Liver (tissue), 9 donors: ENCODE measurements around the gene CDX1. TPM values are rescaled to one million over a fixed set of nuclear protein-coding genes. Genes with fewer than 3 reads are reported as not detected.

Experiments
- DNase-seq: peaks from one replicate; pipeline ENCODE4 v3.0.0-alpha.2; 2017; ENCODE audit warnings: low spot score
- H3K27ac ChIP-seq, 2 donors: one replicate each; pipeline ENCODE4 v1.7.0; 2013; ENCODE audit warnings: inconsistent platforms in 2 of 2, low read length in 2 of 2, control low read depth in 1 of 2, low read depth in 1 of 2, mild to moderate bottlenecking in 1 of 2
- H3K27me3 ChIP-seq, 4 donors: one replicate each; pipeline versions ENCODE4 v1.6.1 to v1.7.0; 2013; ENCODE audit warnings: low read length in 3 of 4, inconsistent platforms in 1 of 4, mild to moderate bottlenecking in 1 of 4, moderate library complexity in 1 of 4; ENCODE audit not compliant: control insufficient read depth in 4 of 4, insufficient read depth in 4 of 4
- H3K36me3 ChIP-seq, 4 donors: one replicate each; pipeline versions ENCODE4 v1.6.1 to v1.7.0; 2013; ENCODE audit warnings: low read length in 3 of 4, mild to moderate bottlenecking in 3 of 4, low read depth in 1 of 4, moderate library complexity in 1 of 4; ENCODE audit not compliant: control insufficient read depth in 4 of 4, insufficient read depth in 3 of 4
- H3K4me1 ChIP-seq, 4 donors: one replicate each; pipeline versions ENCODE4 v1.6.1 to v1.7.0; 2013; ENCODE audit warnings: low read length in 3 of 4, mild to moderate bottlenecking in 3 of 4, moderate library complexity in 1 of 4; ENCODE audit not compliant: control insufficient read depth in 4 of 4, insufficient read depth in 4 of 4
- H3K4me3 ChIP-seq, 3 donors: one replicate each; pipeline versions ENCODE4 v1.6.1 to v1.7.0; 2013; ENCODE audit warnings: low read length in 3 of 3, control low read depth in 1 of 3, low read depth in 1 of 3, mild to moderate bottlenecking in 1 of 3
- H3K9ac ChIP-seq, 2 donors: one replicate each; pipeline ENCODE4 v1.7.0; 2013; ENCODE audit warnings: low read length in 2 of 2, mild to moderate bottlenecking in 2 of 2, moderate library complexity in 2 of 2, control low read depth in 1 of 2, low read depth in 1 of 2
- H3K9me3 ChIP-seq, 4 donors: one replicate each; pipeline versions ENCODE4 v1.6.1 to v1.7.0; 2013; ENCODE audit warnings: low read length in 3 of 4; ENCODE audit not compliant: control insufficient read depth in 4 of 4
- ATF3 ChIP-seq: IDR thresholded peaks from 2 replicates; pipeline ENCODE4 v1.6.1; 2016; ENCODE audit warnings: antibody characterized with exemption
- CTCF ChIP-seq: fragments of 150-350 bp; IDR thresholded peaks from 2 replicates; pipeline ENCODE4 v1.5.1; 2017; ENCODE audit warnings: improper control_type of control experiment, low read depth, low read length; ENCODE audit not compliant: missing input control
- EGR1 ChIP-seq, 2 donors: IDR thresholded peaks; 2 replicates each; pipeline ENCODE4 v1.6.1; 2016 to 2018; ENCODE audit warnings: antibody characterized with exemption in 2 of 2, low read depth in 2 of 2
- FOXA1 ChIP-seq: IDR thresholded peaks from 2 replicates; pipeline ENCODE4 v1.6.1; 2016; ENCODE audit warnings: antibody characterized with exemption
- FOXA2 ChIP-seq: IDR thresholded peaks from 2 replicates; pipeline ENCODE4 v1.6.1; 2016; ENCODE audit warnings: antibody characterized with exemption
- GABPA ChIP-seq, 2 donors: IDR thresholded peaks in 1 of 2; conservative IDR thresholded peaks in 1 of 2; 2 replicates each; pipeline ENCODE4 v1.6.1; 2016; ENCODE audit warnings: antibody characterized with exemption in 2 of 2, mild to moderate bottlenecking in 1 of 2, moderate library complexity in 1 of 2
- HNF4A ChIP-seq, 2 donors: conservative IDR thresholded peaks; 2 replicates each; pipeline ENCODE4 v1.6.1; 2016; ENCODE audit warnings: antibody characterized with exemption in 2 of 2, mild to moderate bottlenecking in 2 of 2
- HNF4G ChIP-seq: IDR thresholded peaks from 2 replicates; pipeline ENCODE4 v1.6.1; 2016; ENCODE audit warnings: antibody characterized with exemption
- JUND ChIP-seq, 2 donors: IDR thresholded peaks; 2 replicates each; pipeline ENCODE4 v1.6.1; 2016; ENCODE audit warnings: antibody characterized with exemption in 2 of 2
- MAX ChIP-seq: IDR thresholded peaks from 2 replicates; pipeline ENCODE4 v1.6.1; 2016; ENCODE audit warnings: antibody characterized with exemption
- NR2F2 ChIP-seq: IDR thresholded peaks from 2 replicates; pipeline ENCODE4 v1.6.1; 2016; ENCODE audit warnings: antibody characterized with exemption
- RAD21 ChIP-seq, 2 donors: IDR thresholded peaks; 2 replicates each; pipeline ENCODE4 v1.6.1; 2016; ENCODE audit warnings: antibody characterized with exemption in 2 of 2, mild to moderate bottlenecking in 2 of 2
- RXRA ChIP-seq, 2 donors: IDR thresholded peaks; 2 replicates each; pipeline ENCODE4 v1.6.1; 2017 to 2018; ENCODE audit warnings: antibody characterized with exemption in 2 of 2, mild to moderate bottlenecking in 1 of 2
- SP1 ChIP-seq: IDR thresholded peaks from 2 replicates; pipeline ENCODE4 v1.6.1; 2018; ENCODE audit warnings: antibody characterized with exemption, mild to moderate bottlenecking
- TAF1 ChIP-seq: conservative IDR thresholded peaks from 2 replicates; pipeline ENCODE4 v1.6.1; 2016; ENCODE audit warnings: antibody characterized with exemption, mild to moderate bottlenecking
- YY1 ChIP-seq: IDR thresholded peaks from 2 replicates; pipeline ENCODE4 v1.6.1; 2016; ENCODE audit warnings: antibody characterized with exemption, mild to moderate bottlenecking
- WGBS: extraction: QIAGEN DNeasy Blood & Tissue Kit; methylation state at CpG from one replicate; pipeline ENCODE4 v1.1.7; 2013; 5-methylcytosine and 5-hydroxymethylcytosine counted together
- polyA plus RNA-seq, 2 donors: library from polyadenylated mRNA; stranded (reverse) in 1 of 2; unstranded in 1 of 2; fragments of 200-250 nt in 1 of 2; fragments of >200 nt in 1 of 2; fragmentation: Nextera tagmentation in 1 of 2; extraction: Ambion mirVana in 1 of 2; gene quantifications; one replicate each; pipeline versions ENCODE4 v1.2.1 to v1.2.3, GENCODE V29; 2013 to 2015
- total RNA-seq, 2 donors: library from RNA; depleted of rRNA; stranded (reverse); fragments of >200 nt; gene quantifications; one replicate each; pipeline ENCODE4 v1.2.3, GENCODE V29; 2014
- TF ChIP-seq, protein P1 (sequence below): IDR thresholded peaks from 2 replicates; pipeline ENCODE4 v1.6.1; 2016; ENCODE audit warnings: antibody characterized with exemption, mild to moderate bottlenecking
- TF ChIP-seq, protein P2 (sequence below): IDR thresholded peaks from 2 replicates; pipeline ENCODE4 v1.6.1; 2016; ENCODE audit warnings: antibody characterized with exemption
- donor health status: healthy.
- donor health status: healthy.
- donor health status: healthy.
- donor health status: healthy.
- donor health status: healthy.

The CDX1 gene
- total and polyA plus RNA-seq, 4 donors: not detected

- H3K36me3 ChIP-seq: no peaks in the 10 kb centered on the region
- no peak overlapping the region for H3K27ac ChIP-seq
- H3K4me3 ChIP-seq: no peak overlapping the region
- H3K9ac ChIP-seq: no peak overlapping the region
- H3K27me3 ChIP-seq: no peaks in the 10 kb centered on the region
- DNase-seq: no peak
- H3K4me1 ChIP-seq: no peaks in the 10 kb centered on the region
- TF ChIP-seq EGR1 (IDR thresholded peaks at IDR 0.05; ENCODE audit: low read depth in 2 of 2) (no peak), RXRA (IDR thresholded peaks at IDR 0.05) (no peak), MAX (no peak)
- H3K9me3 ChIP-seq: no peaks in the 10 kb centered on the region
These were observed 52.6 kb downstream of the CDX1 start for GRCh38 chr5:150219142-150219541.

DNA sequence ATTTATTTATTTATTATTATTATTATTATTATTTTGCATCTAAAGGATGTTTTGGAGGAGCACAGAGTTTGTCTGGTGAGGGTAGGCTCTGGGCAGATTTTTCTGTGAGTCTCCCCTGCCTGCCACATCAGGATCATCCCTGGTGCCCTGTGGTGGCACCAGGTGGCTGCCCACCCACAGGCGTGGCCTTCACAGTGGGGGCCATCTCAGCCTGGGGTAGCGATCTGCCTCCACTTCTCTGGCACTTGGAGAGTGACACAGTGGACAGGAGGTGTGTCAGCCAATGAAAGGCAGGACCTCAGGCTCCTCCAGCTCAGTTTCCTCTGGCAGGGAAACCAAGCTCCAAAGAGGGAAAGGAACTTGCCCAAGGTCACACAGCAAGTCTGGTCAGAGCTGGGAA is 53.3 kb downstream of the CDX1 start:
- Histone ChIP-seq H3K27ac (no peak overlapping the region), H3K9ac (no peak overlapping the region), H3K9me3 (no peaks in the 10 kb centered on the region)

GRCh38 chr5:150221471-150221870 is 54.9 kb downstream of the CDX1 start:
- Histone ChIP-seq H3K27me3 (no peaks in the 10 kb centered on the region), H3K36me3 (no peaks in the 10 kb centered on the region), H3K27ac (no peak overlapping the region), H3K4me3 (no peak overlapping the region), H3K4me1 (no peaks in the 10 kb centered on the region), H3K9me3 (no peaks in the 10 kb centered on the region), H3K9ac (no peak overlapping the region)
- no peak for DNase-seq
- 83% methylated on average over 5 of the region's 5 CpGs for WGBS
- TF ChIP-seq FOXA1 (no peak), ATF3 (no peak), FOXA2 (no peak), EGR1 (IDR thresholded peaks at IDR 0.05; ENCODE audit: low read depth in 2 of 2) (no peak), RAD21 (IDR thresholded peaks at IDR 0.05) (no peak), TAF1 (no peak), YY1 (no peak), CTCF (no peak), SP1 (no peak), HNF4A (conservative IDR thresholded peaks at IDR 0.05) (no peak), GABPA (IDR thresholded peaks at IDR 0.05 in 1 of 2, conservative IDR thresholded peaks at IDR 0.05 in 1 of 2) (no peak), RXRA (IDR thresholded peaks at IDR 0.05) (no peak), HNF4G (no peak), JUND (IDR thresholded peaks at IDR 0.05) (no peak), MAX (no peak)
- TF ChIP-seq, protein P1, sequence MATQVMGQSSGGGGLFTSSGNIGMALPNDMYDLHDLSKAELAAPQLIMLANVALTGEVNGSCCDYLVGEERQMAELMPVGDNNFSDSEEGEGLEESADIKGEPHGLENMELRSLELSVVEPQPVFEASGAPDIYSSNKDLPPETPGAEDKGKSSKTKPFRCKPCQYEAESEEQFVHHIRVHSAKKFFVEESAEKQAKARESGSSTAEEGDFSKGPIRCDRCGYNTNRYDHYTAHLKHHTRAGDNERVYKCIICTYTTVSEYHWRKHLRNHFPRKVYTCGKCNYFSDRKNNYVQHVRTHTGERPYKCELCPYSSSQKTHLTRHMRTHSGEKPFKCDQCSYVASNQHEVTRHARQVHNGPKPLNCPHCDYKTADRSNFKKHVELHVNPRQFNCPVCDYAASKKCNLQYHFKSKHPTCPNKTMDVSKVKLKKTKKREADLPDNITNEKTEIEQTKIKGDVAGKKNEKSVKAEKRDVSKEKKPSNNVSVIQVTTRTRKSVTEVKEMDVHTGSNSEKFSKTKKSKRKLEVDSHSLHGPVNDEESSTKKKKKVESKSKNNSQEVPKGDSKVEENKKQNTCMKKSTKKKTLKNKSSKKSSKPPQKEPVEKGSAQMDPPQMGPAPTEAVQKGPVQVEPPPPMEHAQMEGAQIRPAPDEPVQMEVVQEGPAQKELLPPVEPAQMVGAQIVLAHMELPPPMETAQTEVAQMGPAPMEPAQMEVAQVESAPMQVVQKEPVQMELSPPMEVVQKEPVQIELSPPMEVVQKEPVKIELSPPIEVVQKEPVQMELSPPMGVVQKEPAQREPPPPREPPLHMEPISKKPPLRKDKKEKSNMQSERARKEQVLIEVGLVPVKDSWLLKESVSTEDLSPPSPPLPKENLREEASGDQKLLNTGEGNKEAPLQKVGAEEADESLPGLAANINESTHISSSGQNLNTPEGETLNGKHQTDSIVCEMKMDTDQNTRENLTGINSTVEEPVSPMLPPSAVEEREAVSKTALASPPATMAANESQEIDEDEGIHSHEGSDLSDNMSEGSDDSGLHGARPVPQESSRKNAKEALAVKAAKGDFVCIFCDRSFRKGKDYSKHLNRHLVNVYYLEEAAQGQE: no peak

More for the DNA sequence above, 53.3 kb downstream of the CDX1 start:
- H3K36me3 ChIP-seq: no peaks in the 10 kb centered on the region
- TF ChIP-seq RXRA (IDR thresholded peaks at IDR 0.05): no peak
- TF ChIP-seq SP1: no peak
- TF ChIP-seq EGR1 (IDR thresholded peaks at IDR 0.05; ENCODE audit: low read depth in 2 of 2): no peak
- no peak for TF ChIP-seq JUND (IDR thresholded peaks at IDR 0.05)
- no peak for TF ChIP-seq GABPA (IDR thresholded peaks at IDR 0.05 in 1 of 2, conservative IDR thresholded peaks at IDR 0.05 in 1 of 2)
- TF ChIP-seq HNF4A (conservative IDR thresholded peaks at IDR 0.05): no peak
- TF ChIP-seq, protein P2, sequence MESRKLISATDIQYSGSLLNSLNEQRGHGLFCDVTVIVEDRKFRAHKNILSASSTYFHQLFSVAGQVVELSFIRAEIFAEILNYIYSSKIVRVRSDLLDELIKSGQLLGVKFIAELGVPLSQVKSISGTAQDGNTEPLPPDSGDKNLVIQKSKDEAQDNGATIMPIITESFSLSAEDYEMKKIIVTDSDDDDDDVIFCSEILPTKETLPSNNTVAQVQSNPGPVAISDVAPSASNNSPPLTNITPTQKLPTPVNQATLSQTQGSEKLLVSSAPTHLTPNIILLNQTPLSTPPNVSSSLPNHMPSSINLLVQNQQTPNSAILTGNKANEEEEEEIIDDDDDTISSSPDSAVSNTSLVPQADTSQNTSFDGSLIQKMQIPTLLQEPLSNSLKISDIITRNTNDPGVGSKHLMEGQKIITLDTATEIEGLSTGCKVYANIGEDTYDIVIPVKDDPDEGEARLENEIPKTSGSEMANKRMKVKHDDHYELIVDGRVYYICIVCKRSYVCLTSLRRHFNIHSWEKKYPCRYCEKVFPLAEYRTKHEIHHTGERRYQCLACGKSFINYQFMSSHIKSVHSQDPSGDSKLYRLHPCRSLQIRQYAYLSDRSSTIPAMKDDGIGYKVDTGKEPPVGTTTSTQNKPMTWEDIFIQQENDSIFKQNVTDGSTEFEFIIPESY: no peak
- no peak for TF ChIP-seq RAD21 (IDR thresholded peaks at IDR 0.05)
- TF ChIP-seq HNF4G: no peak
- TF ChIP-seq NR2F2: no peak
- TF ChIP-seq ATF3: no peak
- no peak for TF ChIP-seq FOXA1
- TF ChIP-seq FOXA2: no peak
- no peaks in the 10 kb centered on the region for H3K27me3 ChIP-seq
- H3K4me1 ChIP-seq: no peaks in the 10 kb centered on the region
- no peak overlapping the region for H3K4me3 ChIP-seq
- DNase-seq: no peak
- WGBS: 89% methylated on average over 2 of the region's 2 CpGs
